DOHH2 (cell line): ENCODE data around the gene PLXNC1.

Source experiments
- CTCF ChIP-seq: fragments of 200-600 bp; sonication (generic); IDR thresholded peaks from one replicate; pipeline ENCODE4 v1.5.1; 2014; ENCODE audit warnings: antibody characterized with exemption, mild to moderate bottlenecking, low read depth, low read length; ENCODE audit not compliant: poor library complexity, severe bottlenecking
- EZH2phosphoT487 ChIP-seq: fragments of 200-600 bp; sonication (generic); IDR thresholded peaks from 2 replicates; pipeline ENCODE4 v1.6.1; 2017; ENCODE audit warnings: borderline replicate concordance, mild to moderate bottlenecking, antibody characterized with exemption, low read length, moderate library complexity, mixed read lengths

GRCh38 chr12:94327809-94328208 is 179.4 kb downstream of the PLXNC1 start:
- TF ChIP-seq EZH2phosphoT487 = no peak
- TF ChIP-seq CTCF = no peak
